ENCODE data around the gene CMTM7.
"Not testable (repeated sequence)": the region's sequence is repeated elsewhere in the genome, so short reads cannot be mapped to it uniquely, and the experiment has no call there.

CMTM7 gene

DNA sequence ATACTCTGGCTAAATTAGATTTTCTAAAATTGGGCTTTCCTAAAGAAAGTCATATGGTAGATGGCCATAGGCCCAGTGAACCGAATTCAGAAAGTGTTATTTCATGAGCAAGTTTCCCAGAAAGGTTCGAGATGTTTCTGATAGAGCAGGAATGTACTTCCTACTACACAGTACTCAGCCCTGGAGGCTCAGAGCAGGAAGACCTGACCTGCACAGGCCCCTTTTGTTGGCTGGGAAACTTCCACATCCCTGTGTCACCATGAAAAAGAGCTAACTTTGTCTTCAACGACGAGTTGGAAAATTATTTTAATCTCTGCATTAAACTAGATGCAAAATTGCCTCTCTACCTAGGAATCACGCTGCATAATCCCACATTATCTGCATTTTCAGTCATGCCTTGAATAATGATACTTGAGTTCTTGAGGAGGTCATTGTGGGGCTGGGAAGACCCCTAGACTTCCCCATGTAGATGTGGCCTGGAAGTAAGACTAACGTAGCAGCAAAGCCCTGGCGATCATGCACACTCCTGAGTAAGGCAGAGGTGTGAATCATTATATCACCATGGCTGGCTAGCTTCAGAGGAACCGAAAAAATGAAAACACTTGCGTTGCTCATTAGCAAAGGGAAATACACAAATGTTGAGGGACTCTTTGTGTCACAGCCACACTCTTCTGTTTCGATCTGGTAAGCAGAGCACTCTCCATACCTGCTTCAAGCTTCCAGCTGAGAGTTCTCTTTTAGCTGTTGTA, 47.1 kb downstream of the CMTM7 start:
- DNase-seq, result no peak

DNA sequence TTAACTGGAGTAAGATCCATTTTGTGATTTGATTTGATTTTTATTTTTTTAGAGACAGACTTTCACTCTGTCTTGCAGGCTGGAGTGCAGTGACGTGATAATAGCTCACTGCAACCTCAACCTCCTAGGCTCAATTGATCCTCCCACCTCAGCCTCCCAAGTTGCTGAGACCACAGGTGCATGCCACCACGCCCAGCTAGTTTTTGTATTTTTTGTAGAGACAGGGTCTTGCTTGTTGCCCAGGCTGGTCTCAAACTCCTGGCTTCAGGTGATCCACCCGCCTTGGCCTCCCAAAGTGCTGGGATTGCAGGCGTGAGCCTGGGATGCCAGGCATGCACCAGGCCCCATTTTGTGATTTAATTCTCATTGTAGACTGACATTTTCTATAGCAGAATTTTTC, 47.8 kb downstream of the CMTM7 start:
- DNase-seq, result not testable (repeated sequence)

DNA sequence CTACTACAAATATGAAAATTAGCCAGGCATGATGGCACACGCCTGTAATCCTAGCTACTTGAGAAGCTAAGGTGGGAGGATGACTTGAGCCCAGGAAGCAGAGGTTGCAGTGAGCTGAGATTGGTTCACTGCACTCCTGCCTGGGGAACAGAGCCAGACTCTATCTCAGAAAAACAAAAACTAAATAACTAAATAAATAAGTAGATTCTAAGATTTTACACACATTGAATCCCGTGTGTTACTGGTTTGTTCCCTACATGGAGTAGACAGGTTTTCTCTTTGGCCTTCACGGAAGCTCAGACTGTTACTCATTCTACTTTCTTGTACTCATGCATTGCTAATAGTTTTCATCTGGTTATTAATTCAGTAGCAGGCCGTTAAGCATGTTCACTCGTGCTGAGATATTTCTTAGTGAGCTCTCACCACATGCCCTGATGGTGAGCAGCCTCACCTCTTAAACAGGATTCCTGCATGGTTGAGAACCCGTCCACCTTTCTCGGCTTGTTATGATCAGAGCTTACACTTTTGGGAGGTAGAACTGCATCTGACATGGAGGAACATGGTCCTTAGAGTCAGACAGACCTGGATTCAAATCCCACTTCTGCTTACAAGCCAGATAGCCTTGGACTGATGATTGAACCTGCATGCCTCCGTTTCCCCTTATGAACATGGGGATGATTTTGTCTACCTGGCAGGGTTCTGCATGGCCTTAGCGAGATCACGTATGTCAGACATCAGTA, 49.1 kb downstream of the CMTM7 start:
- DNase-seq, result no peak

DNA sequence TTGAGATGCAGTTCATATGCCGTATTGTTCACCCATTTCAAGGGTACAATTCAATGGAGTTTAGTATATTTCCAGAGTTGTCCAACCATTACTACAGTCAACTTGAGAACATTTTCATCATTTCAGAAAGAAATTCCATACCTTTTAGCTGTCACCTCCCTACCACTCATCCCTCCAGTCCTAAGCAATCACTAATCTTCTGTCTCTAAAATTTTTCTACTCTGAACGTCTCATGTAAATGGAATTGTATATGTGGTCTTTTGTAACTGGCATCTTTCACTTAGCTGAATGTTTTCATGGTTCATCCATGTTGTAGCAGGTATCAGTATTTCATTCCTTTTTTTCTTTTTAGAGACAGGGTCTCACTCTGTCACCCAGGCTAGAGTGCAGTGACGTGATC, 51.1 kb downstream of the CMTM7 start:
- peak; percentile 59 for DNase-seq

DNA sequence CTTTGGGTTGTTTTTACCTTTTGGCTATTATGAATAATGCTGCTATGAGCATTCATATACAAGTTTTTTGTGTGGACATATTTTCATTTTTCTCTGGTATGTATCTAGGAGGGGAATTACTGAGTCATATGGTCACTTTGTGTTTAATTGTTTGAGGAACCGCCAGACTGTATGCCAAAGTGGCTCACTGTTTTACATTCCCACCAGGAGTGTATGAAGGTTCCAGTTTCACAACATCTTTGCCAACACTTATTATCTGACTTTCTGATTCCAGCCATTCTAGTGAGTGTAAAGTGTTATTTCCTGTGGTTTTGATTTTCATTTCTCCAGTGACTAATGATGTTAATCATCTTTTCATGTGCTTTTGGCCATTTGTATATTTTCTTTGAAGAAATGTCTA, 51.8 kb downstream of the CMTM7 start:
- DNase-seq, result peak; percentile 74

DNA sequence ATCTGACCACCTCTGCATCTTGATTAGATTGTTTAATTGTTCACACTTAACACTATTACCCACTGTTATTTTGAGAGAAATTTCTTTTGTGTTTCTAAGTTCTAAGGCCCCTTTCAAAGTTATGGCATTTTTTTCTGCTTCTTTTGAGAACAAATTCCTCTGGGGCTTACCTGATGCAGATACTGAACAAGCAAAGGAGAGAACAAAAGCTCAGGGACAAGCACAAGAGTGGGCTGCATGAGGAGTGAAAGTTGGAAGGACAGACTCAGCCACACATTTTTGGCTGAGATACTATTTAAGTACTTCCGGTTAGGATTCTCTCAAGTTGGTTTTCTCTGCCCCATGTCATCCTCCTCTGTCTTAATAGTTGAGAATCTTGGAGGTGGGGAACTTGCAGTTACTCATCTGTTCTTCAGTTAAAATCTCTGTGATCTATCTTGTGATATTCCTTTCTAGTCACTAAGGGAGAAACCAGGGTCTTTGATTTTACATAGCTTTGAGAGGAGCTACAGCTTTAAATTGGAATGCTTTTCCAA, 56.3 kb downstream of the CMTM7 start:
- DNase-seq, result no peak

DNA sequence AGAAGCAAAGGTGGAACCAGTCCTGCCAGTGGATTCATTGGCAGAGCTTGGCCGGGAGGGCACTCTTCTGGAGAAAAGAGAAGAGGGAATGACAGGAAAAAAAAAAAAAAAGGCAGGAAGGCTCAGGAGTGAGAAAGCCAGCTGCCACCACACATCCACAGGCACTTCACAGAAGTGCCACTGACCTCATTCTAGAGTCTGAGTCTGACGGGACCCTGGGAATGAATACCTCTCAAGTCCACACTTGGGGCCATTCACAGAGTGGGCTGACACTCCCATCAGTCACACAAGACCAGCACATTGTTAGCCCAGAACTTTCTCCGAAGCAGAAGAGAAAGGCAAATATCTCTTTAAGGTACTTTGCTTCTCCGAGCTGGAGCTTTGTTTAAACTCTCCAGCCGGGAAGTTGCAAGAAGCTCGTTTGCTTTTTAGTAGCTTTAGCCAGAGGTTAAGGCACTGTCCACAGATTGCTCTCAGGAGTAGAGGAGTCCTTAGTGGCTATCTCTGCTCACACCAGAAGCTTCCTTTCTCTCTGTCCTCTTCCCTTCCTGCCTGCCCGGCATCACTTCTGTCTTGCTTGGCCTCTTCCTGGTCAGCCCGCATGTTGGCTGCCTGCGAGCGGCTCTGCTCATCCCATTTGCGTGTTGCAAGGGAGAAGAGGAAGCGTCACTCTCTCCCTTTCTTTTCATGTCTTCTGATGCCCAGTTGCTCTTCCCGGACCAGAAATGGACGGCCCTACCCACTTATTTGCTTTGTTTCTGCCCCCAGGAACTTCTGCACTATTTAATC, 57.2 kb downstream of the CMTM7 start:
- DNase-seq, result no peak

DNA sequence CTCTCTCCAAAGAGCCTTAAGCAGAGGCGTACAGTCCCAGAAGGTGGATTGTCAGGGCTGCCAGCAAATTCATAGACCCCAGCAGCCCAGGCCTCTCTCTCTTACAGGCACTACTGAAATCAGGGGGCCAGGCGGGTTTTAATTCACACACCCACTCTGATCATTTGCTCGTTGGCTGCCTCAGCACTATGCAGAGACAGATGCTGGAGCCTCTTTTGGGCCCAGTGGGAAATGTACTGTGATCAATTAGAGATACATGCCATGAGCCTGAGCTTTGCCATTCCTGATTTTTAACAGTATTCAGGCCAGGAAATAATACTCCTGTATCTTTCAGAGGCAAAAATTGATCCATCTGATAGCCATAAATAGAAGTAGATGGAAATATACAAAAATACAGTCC, 58.0 kb downstream of the CMTM7 start:
- no peak for DNase-seq

DNA sequence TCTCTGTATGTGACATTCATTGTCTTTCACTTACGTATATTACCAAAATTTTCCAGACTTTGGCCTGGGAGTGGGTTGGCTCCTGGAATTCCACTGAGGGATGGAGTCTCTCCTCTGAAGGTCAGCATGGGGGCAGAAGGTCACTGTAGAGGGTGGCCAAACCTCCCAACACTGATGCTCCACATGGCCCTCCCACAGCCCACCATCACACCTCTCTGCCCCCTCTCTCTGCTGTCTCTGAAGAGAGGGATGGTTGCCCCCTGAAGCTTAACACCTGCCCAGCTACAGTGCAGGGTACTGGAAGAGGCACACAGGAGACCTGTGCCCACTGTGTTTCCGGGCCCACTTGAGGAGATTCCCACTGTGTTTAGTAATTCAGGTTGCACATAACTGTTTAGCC, 58.8 kb downstream of the CMTM7 start:
- no peak for DNase-seq

DNA sequence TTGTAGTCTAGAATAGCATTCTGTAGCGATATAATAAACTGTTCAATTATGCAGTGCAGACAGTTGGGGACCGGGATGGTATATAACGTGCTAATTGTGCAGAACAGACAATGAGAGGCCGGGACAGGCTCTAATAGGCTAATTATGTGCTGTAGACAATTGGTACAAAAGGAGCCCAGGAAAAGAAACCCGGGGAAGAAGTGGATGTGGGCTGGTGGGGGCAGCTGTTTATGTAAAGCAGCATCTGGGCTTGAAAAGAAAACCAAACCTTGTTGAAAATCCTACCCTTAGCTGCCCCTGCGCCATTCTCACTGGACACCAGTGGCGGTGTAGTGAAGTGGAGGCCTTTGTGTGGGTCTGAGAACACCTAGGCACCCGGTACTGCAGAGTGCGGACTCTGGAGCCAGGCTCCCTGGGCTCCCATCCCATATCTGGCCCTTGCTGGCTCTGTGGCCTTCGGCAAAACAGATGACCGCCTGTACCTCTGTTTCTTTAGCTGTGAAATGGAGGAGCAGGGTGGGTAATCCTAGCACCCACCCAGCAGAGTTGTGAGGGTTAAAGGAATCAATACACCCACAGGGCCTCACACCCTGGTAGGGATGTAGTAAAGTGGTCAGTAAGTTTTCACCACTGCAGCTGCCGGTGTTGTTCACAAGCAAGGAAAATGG, 59.5 kb downstream of the CMTM7 start:
- no peak for DNase-seq

DNA sequence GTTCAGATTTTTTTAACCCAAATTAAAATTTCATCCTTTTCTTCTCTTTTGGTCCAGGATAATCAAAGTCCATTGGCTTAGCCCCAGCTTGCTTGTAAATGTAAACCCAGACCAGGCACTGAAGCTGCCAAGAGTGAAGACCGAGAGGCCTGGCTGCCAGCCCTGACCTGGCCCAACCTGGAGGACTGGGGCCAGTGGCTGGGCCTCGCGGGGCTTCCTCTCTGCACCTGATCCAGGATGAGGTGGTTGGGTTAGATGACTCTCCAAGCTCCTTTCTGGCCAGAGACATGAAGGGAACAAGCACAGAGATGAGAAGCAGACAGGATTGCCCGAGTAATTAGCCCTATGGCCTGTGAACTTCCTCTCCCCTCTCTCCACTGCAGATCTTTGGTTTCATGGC, 60.4 kb downstream of the CMTM7 start:
- no peak for DNase-seq

DNA sequence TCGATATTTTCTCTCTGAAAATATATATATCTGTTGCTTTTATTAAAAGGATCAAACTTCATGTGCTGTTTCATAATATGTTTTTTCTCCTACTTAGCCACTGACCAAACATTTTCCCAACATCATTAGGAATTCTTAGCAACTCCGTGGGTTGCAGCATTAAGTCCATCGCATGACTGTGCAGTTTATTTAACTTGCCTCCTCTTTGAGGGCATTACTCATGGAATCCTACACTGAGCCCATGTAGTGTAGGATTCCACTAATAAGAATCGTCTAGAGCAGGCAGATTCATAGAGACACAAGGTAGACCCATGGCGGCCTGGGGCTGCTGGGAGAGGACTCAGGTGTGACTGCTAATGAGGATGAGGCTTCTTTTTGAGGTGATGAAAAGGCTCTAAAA, 61.7 kb downstream of the CMTM7 start:
- DNase-seq, result peak; percentile 44

DNA sequence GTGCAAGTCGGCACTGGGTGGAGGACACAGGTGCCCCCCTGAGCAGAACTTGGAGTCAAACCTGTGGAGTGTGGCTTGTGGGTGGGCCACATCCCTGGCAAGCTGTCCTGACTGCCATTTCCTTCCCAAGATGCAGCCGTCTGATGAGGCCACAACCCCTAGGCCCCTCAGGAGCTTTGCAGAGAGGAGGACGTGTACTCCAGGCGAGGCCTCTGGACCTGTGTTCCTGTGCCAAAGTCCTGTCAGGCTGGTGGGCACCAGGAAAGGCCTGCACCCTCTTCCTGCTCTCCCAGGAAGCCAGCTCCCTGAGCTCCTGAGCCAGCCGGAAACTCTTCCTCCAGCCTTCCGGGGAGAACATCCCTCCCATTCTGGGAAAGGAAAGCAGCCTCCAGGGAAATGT, 62.5 kb downstream of the CMTM7 start:
- no peak for DNase-seq

DNA sequence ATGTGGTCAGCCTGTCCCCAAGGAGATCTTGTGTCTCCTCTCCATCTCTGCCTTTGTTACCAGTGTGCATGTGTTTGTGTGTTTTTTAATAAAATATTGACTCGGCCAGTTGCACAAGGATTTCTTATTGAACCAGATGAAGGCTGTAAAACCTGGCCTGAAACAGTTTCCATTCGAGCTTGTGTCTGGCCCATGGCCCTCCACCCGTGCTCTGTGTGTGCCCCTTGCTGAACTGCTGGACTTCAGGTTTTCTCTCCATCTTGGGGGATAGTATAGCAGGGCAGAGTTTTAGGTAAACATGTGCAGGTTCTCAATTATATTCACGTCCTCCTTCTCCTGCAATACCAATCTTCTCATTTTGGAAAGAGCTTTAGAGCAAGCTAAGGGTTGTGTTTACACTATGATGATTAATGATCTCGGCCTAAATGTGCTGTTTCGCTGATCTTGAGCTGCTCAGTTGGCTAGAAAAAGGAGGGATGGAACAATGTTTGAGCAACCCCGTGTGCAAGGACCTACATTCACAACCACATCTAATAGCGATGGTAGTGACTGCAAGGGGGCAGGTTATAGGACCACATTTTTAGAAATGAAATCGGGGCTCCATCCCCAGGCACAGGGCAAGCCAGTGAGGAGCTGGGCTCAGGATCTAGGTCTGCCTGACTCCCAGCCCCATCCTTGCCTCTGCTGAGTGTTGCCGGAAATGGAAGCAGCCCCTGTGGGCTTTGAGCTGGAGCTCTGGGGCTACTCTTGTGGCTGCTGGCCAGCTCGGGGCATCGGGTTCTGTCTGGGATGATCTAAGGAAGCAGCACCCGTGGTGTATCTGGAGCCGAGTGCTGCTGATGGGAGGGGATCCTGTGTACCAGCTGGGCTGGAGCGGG, 63.3 kb downstream of the CMTM7 start:
- no peak for DNase-seq

DNA sequence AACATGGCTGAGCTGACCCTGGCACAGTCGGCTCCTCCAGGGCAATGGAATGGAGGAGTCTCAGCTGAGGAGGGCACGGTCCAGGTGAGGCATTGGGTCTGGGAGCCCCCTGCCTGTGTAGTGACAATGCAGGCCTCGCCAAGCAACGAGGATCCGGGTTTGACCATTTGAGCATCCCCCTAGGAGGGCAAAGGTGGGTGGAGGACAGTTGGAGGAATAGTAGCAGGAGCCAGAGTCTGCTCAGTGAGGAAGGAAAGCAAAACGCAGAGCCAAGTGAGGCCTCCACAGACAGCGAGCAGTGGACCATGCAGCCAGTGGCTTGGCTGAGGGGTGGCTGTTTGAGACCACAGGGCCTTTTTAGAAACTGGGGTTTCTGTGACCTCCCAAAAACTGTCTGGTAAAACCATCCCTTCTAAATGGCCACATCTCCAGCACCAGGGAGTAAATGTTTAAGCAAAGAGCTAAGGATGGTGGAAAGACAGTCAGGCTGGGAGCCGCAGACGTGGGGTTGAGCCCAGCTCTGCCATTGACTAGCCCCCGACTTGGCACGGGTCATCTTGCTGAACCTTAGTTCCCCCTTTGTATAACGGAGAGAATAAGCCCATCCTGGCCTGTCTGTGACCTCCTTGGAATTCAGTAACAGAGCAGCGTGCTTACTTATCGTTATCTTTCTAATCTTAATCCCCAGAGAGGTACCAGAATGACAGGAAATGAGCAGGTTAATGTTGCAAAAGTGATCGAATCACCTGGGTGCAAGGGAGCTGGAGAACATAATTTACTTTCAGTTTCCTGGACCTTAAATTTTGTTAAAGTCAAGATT, 64.2 kb downstream of the CMTM7 start:
- DNase-seq, result no peak

DNA sequence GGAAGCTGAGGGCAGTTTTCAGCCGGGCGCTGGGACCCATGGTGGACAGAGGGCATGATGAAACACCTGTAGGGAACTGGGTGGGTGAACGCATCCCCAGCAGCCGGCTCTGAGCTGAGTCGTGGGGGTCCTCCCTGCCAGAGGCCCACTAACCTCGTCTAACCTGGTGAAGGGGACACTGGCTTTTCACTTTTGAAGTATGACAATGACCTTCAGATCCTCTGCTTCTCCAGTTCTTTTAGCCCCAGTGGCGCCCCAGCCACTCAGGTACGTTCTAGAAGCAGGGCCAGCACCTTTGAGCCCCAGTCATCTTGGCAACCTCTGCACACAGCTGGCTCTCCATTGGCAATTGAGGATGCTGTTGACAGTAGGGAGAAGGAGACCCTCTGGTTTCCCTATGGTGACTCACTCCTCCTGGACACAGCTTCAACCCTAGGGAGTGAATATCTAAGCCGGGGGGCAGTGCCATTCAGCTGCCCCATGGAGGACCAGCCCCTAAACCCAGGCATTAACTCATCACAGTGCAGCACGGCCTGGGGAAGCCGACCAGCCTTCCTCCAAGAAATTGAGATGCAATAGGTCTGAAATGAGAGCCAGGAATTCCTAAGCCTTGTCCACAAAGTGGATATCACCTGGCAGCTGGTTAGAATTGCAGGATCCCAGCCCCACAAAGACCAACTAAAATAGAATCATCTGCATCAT, 64.9 kb downstream of the CMTM7 start:
- DNase-seq, result no peak

DNA sequence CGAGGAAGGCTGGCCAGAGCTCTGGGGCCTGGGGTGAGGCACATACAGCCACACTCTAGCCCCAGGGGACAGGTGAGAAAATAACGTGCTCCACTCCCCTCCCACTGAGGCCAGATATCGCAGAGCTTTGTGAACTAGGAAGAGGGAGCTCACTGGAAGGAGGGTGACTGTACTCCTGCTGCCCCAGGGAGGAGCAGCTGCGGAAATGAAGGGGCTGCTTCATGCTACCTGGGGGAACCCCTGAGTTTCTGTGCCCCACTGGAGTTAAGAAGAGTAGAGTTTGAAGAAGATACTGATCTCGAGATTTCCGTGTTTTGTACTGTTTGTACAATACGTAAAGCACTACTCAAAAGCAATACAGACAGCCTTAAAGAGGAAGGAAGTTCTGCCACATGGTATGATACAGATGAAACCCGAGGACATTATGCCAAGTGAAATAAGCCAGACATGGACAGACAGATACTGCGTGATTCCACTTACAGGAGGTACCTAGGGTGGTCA, 66.4 kb downstream of the CMTM7 start:
- DNase-seq, result no peak

DNA sequence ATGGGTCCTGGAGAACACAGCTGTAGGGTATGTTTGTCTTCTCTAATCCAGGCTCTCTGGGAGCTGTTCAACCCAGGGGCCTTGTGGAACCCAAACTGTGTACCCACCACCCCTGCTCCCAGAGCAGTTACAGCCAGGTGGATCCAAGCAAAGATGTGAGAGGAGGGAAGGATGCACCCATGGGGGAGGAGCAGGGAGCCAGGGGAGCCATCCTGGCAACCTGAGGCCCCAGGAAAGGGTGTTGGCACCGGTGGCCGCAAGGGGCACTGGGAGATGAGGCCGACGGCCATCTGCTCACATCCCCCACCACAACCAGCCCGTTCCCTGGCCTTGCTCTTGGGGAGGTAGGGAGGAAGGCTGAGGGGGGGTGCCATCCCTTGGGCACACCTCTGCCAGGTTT, 67.8 kb downstream of the CMTM7 start:
- DNase-seq, result no peak

DNA sequence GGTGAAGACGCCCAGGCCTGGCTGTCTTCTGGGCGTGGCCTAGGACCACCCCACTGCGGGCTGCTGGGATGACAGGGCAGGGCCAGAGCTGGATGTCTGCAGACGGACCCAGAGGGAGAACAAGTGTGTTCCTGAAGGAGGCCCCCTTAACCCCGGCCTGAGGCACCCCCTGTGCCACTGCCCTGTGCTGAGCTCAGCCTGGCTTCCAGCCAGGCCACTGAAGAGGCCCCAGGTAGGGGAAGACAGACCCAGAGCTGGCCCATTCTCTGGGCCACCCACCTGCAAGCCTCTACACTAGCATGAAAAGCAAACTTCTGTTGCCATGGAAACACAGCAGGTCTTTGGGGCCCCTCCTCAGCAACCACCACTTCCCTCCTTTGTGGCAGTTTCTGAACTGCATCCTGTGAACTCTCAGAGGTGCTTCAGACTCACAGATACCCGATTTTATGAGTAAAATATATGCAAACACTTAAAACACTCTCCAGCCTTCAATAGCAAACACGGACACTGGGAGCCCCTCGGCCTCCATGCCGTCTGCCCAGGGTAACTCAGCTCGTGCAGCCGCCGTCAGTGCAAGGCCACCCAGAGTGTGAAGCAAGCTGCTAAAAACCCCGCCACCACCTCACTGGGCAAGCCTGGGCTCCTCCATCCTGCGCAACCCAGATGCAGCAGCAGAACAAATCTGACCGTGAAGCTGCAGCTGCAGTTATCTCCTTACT, 68.5 kb downstream of the CMTM7 start:
- no peak for DNase-seq
